ENCODE results near the gene EPAS1.

DNA sequence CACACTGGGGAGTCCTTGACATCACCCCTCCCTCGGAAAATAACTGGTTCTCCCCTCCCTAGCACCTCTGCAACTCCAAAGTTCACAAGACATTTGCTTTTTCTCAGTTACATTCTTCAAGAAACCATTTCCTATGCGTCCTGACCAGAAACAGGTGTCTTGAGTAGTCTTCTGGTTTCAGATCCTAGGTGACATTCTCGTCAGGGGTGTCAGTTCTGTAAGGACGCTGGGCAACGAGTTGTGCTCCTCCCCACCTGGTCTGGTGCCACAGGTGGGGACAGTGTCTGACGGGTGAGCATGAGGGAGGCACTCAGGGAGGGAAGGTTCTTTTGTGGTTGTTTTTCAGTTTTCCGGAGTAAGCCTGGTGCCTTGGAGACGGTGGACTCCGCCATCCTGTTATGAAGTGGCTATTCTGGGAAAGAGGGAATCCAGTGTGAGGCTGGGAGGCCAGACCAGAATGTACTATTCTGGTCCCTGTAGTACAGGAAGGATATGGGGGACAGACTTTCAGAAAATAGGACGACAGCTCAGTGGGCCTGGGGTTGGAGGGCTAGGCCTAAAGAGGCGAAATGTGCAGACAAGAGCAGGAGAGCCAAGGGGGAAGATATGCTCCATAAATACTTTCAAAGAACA lies 50.6 kb downstream of the EPAS1 start:
- TF ChIP-seq, protein P1, sequence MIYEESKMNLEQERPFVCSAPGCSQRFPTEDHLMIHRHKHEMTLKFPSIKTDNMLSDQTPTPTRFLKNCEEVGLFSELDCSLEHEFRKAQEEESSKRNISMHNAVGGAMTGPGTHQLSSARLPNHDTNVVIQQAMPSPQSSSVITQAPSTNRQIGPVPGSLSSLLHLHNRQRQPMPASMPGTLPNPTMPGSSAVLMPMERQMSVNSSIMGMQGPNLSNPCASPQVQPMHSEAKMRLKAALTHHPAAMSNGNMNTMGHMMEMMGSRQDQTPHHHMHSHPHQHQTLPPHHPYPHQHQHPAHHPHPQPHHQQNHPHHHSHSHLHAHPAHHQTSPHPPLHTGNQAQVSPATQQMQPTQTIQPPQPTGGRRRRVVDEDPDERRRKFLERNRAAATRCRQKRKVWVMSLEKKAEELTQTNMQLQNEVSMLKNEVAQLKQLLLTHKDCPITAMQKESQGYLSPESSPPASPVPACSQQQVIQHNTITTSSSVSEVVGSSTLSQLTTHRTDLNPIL (CRISPR knock-in tag; IDR thresholded peaks at IDR 0.05; ENCODE audit: low read depth) = no peak
- TF ChIP-seq RARB (CRISPR knock-in tag; IDR thresholded peaks at IDR 0.05) (no peak), ZNF8 (CRISPR knock-in tag; IDR thresholded peaks at IDR 0.05) (no peak), OSR1 (CRISPR knock-in tag; IDR thresholded peaks at IDR 0.05) (no peak), ISL1 (CRISPR knock-in tag; IDR thresholded peaks at IDR 0.05) (no peak), ZC3H10 (CRISPR knock-in tag; IDR thresholded peaks at IDR 0.05) (no peak), GLIS3 (CRISPR knock-in tag; IDR thresholded peaks at IDR 0.05) (no peak), ARNTL (CRISPR knock-in tag; IDR thresholded peaks at IDR 0.05; ENCODE audit: borderline replicate concordance, low read depth) (no peak), TCF4 (CRISPR knock-in tag; IDR thresholded peaks at IDR 0.05; ENCODE audit: borderline replicate concordance) (no peak), ZNF70 (CRISPR knock-in tag; IDR thresholded peaks at IDR 0.05) (no peak), PPARA (CRISPR knock-in tag; IDR thresholded peaks at IDR 0.05; ENCODE audit: borderline replicate concordance) (no peak), ESRRG (CRISPR knock-in tag; IDR thresholded peaks at IDR 0.05) (no peak)
- TF ChIP-seq, protein P2, sequence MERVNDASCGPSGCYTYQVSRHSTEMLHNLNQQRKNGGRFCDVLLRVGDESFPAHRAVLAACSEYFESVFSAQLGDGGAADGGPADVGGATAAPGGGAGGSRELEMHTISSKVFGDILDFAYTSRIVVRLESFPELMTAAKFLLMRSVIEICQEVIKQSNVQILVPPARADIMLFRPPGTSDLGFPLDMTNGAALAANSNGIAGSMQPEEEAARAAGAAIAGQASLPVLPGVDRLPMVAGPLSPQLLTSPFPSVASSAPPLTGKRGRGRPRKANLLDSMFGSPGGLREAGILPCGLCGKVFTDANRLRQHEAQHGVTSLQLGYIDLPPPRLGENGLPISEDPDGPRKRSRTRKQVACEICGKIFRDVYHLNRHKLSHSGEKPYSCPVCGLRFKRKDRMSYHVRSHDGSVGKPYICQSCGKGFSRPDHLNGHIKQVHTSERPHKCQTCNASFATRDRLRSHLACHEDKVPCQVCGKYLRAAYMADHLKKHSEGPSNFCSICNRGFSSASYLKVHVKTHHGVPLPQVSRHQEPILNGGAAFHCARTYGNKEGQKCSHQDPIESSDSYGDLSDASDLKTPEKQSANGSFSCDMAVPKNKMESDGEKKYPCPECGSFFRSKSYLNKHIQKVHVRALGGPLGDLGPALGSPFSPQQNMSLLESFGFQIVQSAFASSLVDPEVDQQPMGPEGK (CRISPR knock-in tag; IDR thresholded peaks at IDR 0.05; ENCODE audit: borderline replicate concordance) = no peak
- TF ChIP-seq, protein P3, sequence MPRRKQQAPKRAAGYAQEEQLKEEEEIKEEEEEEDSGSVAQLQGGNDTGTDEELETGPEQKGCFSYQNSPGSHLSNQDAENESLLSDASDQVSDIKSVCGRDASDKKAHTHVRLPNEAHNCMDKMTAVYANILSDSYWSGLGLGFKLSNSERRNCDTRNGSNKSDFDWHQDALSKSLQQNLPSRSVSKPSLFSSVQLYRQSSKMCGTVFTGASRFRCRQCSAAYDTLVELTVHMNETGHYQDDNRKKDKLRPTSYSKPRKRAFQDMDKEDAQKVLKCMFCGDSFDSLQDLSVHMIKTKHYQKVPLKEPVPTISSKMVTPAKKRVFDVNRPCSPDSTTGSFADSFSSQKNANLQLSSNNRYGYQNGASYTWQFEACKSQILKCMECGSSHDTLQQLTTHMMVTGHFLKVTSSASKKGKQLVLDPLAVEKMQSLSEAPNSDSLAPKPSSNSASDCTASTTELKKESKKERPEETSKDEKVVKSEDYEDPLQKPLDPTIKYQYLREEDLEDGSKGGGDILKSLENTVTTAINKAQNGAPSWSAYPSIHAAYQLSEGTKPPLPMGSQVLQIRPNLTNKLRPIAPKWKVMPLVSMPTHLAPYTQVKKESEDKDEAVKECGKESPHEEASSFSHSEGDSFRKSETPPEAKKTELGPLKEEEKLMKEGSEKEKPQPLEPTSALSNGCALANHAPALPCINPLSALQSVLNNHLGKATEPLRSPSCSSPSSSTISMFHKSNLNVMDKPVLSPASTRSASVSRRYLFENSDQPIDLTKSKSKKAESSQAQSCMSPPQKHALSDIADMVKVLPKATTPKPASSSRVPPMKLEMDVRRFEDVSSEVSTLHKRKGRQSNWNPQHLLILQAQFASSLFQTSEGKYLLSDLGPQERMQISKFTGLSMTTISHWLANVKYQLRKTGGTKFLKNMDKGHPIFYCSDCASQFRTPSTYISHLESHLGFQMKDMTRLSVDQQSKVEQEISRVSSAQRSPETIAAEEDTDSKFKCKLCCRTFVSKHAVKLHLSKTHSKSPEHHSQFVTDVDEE (CRISPR knock-in tag; IDR thresholded peaks at IDR 0.05) = no peak
